Kidney (tissue), 14 donors: Measurements from ENCODE around the gene NACA. TPM values are rescaled to one million over a fixed set of nuclear protein-coding genes. Genes with fewer than 3 reads are reported as not detected.

Source experiments
- DNase-seq, 5 donors: peaks; one replicate each; pipeline ENCODE4 v3.0.0-alpha.2; 2013 to 2020
- FAIRE-seq: peaks from 2 replicates; lab custom pipeline; 2012; peaks lifted over from hg19 to GRCh38; lab: Jason Lieb, UNC
- H3K27ac ChIP-seq, 2 donors: one replicate each; pipeline ENCODE4 v1.7.0; 2013; ENCODE audit warnings: low read depth in 2 of 2, low read length in 2 of 2, inconsistent platforms in 1 of 2
- H3K27me3 ChIP-seq: one replicate; pipeline ENCODE4 v1.7.1; 2013; ENCODE audit warnings: low read length, inconsistent platforms; ENCODE audit not compliant: control insufficient read depth, insufficient read depth
- H3K36me3 ChIP-seq, 3 donors: one replicate each; pipeline versions ENCODE4 v1.7.0 to v1.7.1; 2013; ENCODE audit warnings: low read length in 3 of 3, control low read depth in 1 of 3, inconsistent platforms in 1 of 3; ENCODE audit not compliant: insufficient read depth in 3 of 3, control insufficient read depth in 2 of 3
- H3K4me1 ChIP-seq, 3 donors: one replicate each; pipeline versions ENCODE4 v1.7.0 to v1.7.1; 2013; ENCODE audit warnings: low read length in 3 of 3, inconsistent platforms in 1 of 3, low read depth in 1 of 3; ENCODE audit not compliant: control insufficient read depth in 2 of 3, insufficient read depth in 2 of 3
- H3K4me3 ChIP-seq, 3 donors: one replicate each; pipeline versions ENCODE4 v1.7.0 to v1.8.1; 2013; ENCODE audit warnings: low read length in 3 of 3, control low read depth in 1 of 3, inconsistent platforms in 1 of 3
- H3K9ac ChIP-seq, 3 donors: one replicate each; pipeline versions ENCODE4 v1.7.0 to v1.7.1; 2013; ENCODE audit warnings: low read length in 3 of 3, control low read depth in 1 of 3, inconsistent platforms in 1 of 3
- H3K9me3 ChIP-seq, 3 donors: one replicate each; pipeline versions ENCODE4 v1.7.0 to v1.7.1; 2013; ENCODE audit warnings: low read length in 3 of 3, control low read depth in 1 of 3, inconsistent platforms in 1 of 3; ENCODE audit not compliant: control insufficient read depth in 2 of 3, insufficient read depth in 1 of 3
- intact Hi-C: fragments of 100-400 bp; cut with DNase I; formaldehyde crosslinking; loops from one replicate; pipeline ENCODE4 v1.11.1; 2022
- polyA plus RNA-seq: library from polyadenylated mRNA; stranded (reverse); fragments of 350-450 nt; fragmentation: Illumina TruSeq; extraction: RNeasy Lipid Tissue Mini Kit (QIAGEN cat#74804); gene quantifications from one replicate; pipeline ENCODE4 v1.2.3, GENCODE V29; 2014; ENCODE audit warnings: low read depth, low replicate concordance; ENCODE audit not compliant: insufficient read depth
- total RNA-seq: library from RNA; stranded (reverse); fragmentation: NEBNext Ultra II Directional; extraction: Animal tissue kit (Norgen Biotek cat#: 25700); gene quantifications from one replicate; pipeline ENCODE4 v1.2.1, GENCODE V29; 2021
- TF ChIP-seq, protein P1 (sequence below): IDR thresholded peaks from 3 replicates; pipeline ENCODE4 v1.5.1; 2012; ENCODE audit warnings: mild to moderate bottlenecking, moderate library complexity, borderline replicate concordance; ENCODE audit not compliant: insufficient read depth; ENCODE audit errors: extremely low read depth
- donor health status: control.
- donor health status: control.
- donor health status: control.
- donor health status: control.
- donor health status: control.
- donor health status: DM: yes; HTN: yes; CAD: no.
- donor health status: Normal renal cell carcinoma (clear cell type).

NACA gene
- total and polyA plus RNA-seq, 2 donors from 2014 or later: 660 to 1,180 TPM

DNA sequence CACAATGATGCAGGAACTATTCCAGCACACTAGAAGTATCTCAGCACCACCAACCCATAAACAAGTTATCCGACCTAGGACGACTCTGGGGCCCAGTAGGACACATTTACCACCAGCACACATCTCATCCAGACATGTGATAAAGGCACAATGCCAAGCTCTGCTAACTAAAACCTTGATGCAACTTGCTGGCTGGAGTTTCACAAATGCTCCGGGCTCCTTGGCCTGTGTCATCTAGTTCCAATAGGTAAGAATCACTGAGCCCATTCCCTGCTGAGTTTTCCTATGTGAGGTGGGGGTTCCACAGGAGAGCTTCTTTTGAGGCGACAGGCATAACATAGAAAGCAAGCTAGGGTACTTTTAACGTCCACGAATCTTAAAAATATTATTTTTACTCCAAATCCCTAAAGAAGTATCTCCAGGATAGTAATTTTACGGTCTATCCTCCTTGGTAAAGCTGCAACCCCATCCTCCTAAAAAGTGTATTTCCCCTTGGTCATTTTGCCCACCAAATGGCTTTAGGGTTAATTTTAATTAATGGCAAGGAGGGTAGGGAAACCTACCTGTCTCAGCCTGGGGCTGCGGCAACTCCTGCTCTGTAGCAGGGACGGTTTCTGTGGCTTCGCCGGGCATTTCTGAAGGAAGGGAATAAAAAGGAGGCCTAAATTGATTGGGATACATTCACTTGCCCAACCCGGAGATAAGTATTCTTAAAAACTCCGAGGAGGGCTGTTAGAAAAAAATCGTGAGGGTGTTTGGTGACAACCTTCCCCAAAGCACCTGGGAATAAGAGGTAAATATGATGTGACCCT lies 1.0 kb downstream of the NACA start:
- intact Hi-C loops: no loop called here
- TF ChIP-seq, protein P1, sequence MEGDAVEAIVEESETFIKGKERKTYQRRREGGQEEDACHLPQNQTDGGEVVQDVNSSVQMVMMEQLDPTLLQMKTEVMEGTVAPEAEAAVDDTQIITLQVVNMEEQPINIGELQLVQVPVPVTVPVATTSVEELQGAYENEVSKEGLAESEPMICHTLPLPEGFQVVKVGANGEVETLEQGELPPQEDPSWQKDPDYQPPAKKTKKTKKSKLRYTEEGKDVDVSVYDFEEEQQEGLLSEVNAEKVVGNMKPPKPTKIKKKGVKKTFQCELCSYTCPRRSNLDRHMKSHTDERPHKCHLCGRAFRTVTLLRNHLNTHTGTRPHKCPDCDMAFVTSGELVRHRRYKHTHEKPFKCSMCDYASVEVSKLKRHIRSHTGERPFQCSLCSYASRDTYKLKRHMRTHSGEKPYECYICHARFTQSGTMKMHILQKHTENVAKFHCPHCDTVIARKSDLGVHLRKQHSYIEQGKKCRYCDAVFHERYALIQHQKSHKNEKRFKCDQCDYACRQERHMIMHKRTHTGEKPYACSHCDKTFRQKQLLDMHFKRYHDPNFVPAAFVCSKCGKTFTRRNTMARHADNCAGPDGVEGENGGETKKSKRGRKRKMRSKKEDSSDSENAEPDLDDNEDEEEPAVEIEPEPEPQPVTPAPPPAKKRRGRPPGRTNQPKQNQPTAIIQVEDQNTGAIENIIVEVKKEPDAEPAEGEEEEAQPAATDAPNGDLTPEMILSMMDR: no peak
- Histone ChIP-seq H3K27me3 (no peaks in the 10 kb centered on the region), H3K9ac (peak overlapping the region; percentile 98 to 100 (median 99)), H3K4me1 (peaks cover 3 to 27% (median 18%) of the 10 kb centered on the region in 3 donors), H3K27ac (peak overlapping the region; percentile 93), H3K4me3 (peak overlapping the region; percentile 98 to 99 (median 99)), H3K9me3 (no peaks in the 10 kb centered on the region), H3K36me3 (peaks cover 2 to 4% (median 3%) of the 10 kb centered on the region in 3 donors)
- no peak for FAIRE-seq
- DNase-seq: peak in 2 of 5 donors; percentile 31 to 69

DNA sequence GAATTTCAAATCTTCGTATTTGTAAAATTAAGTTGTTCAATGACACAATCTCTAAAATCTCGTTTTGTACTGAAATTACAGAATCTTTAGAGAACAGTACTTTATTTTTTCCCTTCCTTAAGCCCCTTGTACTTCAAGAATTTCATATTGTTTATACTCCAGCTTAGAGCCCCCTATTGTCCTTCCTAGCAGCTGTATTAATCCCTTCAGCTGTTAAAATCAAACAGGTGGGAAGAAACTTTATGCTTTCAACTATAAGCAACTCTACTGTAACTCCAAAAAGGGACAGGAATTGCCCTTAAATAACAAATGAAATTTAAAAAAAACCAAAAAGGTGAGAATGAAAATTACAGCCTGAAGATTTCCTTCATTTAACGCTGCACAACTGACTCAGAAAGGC lies 1.7 kb downstream of the NACA start:
- DNase-seq: no peak
- TF ChIP-seq, protein P1: no peak
- peak overlapping the region; percentile 98 to 99 (median 99) for H3K4me3 ChIP-seq
- H3K27me3 ChIP-seq: no peaks in the 10 kb centered on the region
- intact Hi-C loops: no loop called here
- peak overlapping the region; percentile 98 to 100 (median 99) for H3K9ac ChIP-seq
- H3K27ac ChIP-seq: no peak overlapping the region
- no peak for FAIRE-seq
- peaks cover 2 to 7% (median 4%) of the 10 kb centered on the region in 3 donors for H3K36me3 ChIP-seq
- H3K4me1 ChIP-seq: peaks cover 3 to 27% (median 18%) of the 10 kb centered on the region in 3 donors
- H3K9me3 ChIP-seq: no peaks in the 10 kb centered on the region

GRCh38 chr12:56722832-56723231 lies 2.3 kb downstream of the NACA start:
- H3K9ac ChIP-seq: peak overlapping the region; percentile 20 to 99 (median 98)
- no peaks in the 10 kb centered on the region for H3K27me3 ChIP-seq
- intact Hi-C loops: no loop called here
- no peak for DNase-seq
- H3K27ac ChIP-seq: no peak overlapping the region
- no peaks in the 10 kb centered on the region for H3K9me3 ChIP-seq
- H3K4me1 ChIP-seq: peaks cover 3 to 27% (median 18%) of the 10 kb centered on the region in 3 donors
- TF ChIP-seq, protein P1: no peak
- no peak for FAIRE-seq
- peak overlapping the region; percentile 18 to 99 (median 98) for H3K4me3 ChIP-seq
- peaks cover 2 to 7% (median 4%) of the 10 kb centered on the region in 3 donors for H3K36me3 ChIP-seq
